Heart right ventricle (tissue), 16 donors: Measurements from ENCODE around the gene CLTA. TPM values are rescaled to one million over a fixed set of nuclear protein-coding genes. Genes with fewer than 3 reads are reported as not detected.

Experiments
- ATAC-seq, 8 donors: fragments of 200-7000 bp; cut with Tn5 transposase; one replicate each; pipeline ENCODE4 v1.9.1; 2020; ENCODE audit warnings: mild to moderate bottlenecking in 8 of 8, moderate library complexity in 8 of 8, moderate number of reproducible peaks in 1 of 8
- DNase-seq, 2 donors: peaks; one replicate each; pipeline ENCODE4 v3.0.0-alpha.2; 2020
- H3K27ac ChIP-seq, 10 donors: fragments of 200-600 bp; sonication (generic) in 2 of 10; one replicate each; pipeline versions ENCODE4 v1.5.0 to v1.8.0; 2020 to 2022; ENCODE audit warnings: mild to moderate bottlenecking in 3 of 10
- H3K27me3 ChIP-seq, 7 donors: fragments of 200-600 bp; one replicate each; pipeline ENCODE4 v1.8.0; 2021 to 2022; ENCODE audit warnings: mild to moderate bottlenecking in 2 of 7
- H3K36me3 ChIP-seq, 9 donors: fragments of 200-600 bp; sonication (generic) in 1 of 9; one replicate each; pipeline versions ENCODE4 v1.5.0 to v1.8.0; 2020 to 2022; ENCODE audit warnings: mild to moderate bottlenecking in 2 of 9
- H3K4me1 ChIP-seq, 9 donors: fragments of 200-600 bp; sonication (generic) in 1 of 9; one replicate each; pipeline versions ENCODE4 v1.5.0 to v1.8.0; 2020 to 2022; ENCODE audit warnings: mild to moderate bottlenecking in 4 of 9
- H3K4me3 ChIP-seq, 10 donors: fragments of 200-600 bp; sonication (generic) in 2 of 10; one replicate each; pipeline versions ENCODE4 v1.5.0 to v1.8.0; 2020 to 2022; ENCODE audit warnings: mild to moderate bottlenecking in 7 of 10, moderate library complexity in 2 of 10
- H3K9me3 ChIP-seq, 11 donors: fragments of 200-600 bp in 10 of 11; sonication (generic) in 2 of 11; one replicate each; pipeline versions ENCODE4 v1.5.0 to v1.8.0; 2013 to 2022; ENCODE audit warnings: mild to moderate bottlenecking in 2 of 11, control low read depth in 1 of 11, moderate library complexity in 1 of 11
- CTCF ChIP-seq, 9 donors: fragments of 200-600 bp; sonication (generic) in 2 of 9; IDR thresholded peaks; one replicate each; pipeline versions ENCODE4 v1.5.0 to v1.8.0; 2021 to 2022; ENCODE audit warnings: antibody characterized with exemption in 9 of 9, mild to moderate bottlenecking in 5 of 9, moderate library complexity in 1 of 9
- WGBS, 2 donors: extraction: QIAGEN DNeasy Blood & Tissue Kit; methylation state at CpG; one replicate each; pipeline ENCODE4 v1.1.7; 2013; ENCODE audit warnings: inconsistent platforms in 1 of 2; 5-methylcytosine and 5-hydroxymethylcytosine counted together
- intact Hi-C, 10 donors: fragments of 100-400 bp; cut with DNase I; formaldehyde crosslinking; loops; one replicate each; pipeline versions ENCODE4 v1.11.1 to v1.14.2; 2022
- polyA plus RNA-seq, 2 donors: library from polyadenylated mRNA; stranded (reverse); fragments of 200-250 nt; gene quantifications; one replicate each; pipeline ENCODE4 v1.2.3, GENCODE V29; 2013
- total RNA-seq, 10 donors: library from RNA; stranded (reverse); fragmentation: NEBNext Ultra II Directional in 3 of 10; extraction: Animal tissue kit (Norgen Biotek cat#: 25700) in 3 of 10; gene quantifications; one replicate each; pipeline versions ENCODE4 v1.2.1 to v1.2.4, GENCODE V29; 2021 to 2023
- donor health status: Arrhythmogenic right ventricular cardiomyopathy.
- donor health status: ischemic (EF 13 %, LVEDD 7.1; RV severe dilation, severe dysfunction).
- donor health status: healthy with polysubstance abuse.
- donor health status: DM: no; HTN: yes; CAD: no.
- donor health status: DM: no; HTN: no; CAD: no.
- donor health status: ischemic (EF 25% LVEDD 6.9; RV normal size, moderate dysfunction).
- donor health status: ischemic (EF 25% LVEDD 5.7; RV mildly dilated, moderate dysfunction).
- donor health status: healthy.
- donor health status: DM: yes; HTN: yes; CAD: no.
- donor health status: Ischemic cardiomyopathy.
- donor health status: ischemic (EF 35%, LVEDD 5.7; RV mildly dilated, moderate dysfunction).
- donor health status: nonischemic (EF 11% LVEDD 7.7; RV severe dilation, severe dysfunction).
- donor health status: DM: yes; HTN: yes; CAD: no.
- donor health status: PGD.
- donor health status: ischemic (EF 29% LVEDD 5.4; RV normal size, mild dysfunction).
- donor health status: nonischemic (EF 23%, LVEDD 6.1; RV moderate dilation, normal function).

CLTA gene
- total and polyA plus RNA-seq, 12 donors, result 34.3 to 138 (median 48.8) TPM

- H3K27ac ChIP-seq, result no peak overlapping the region
- intact Hi-C loops, result loop anchor here in 5 of 10 donors (5.0 to 10.0 kb wide), 4 partner anchors 63 to 368 kb away; partner anchors contain the start of gene GNE (in 1 of the 5)
- no peaks in the 10 kb centered on the region for H3K27me3 ChIP-seq
- no peaks in the 10 kb centered on the region for H3K9me3 ChIP-seq
- H3K36me3 ChIP-seq, result peaks cover 0 to 56% (median 13%) of the 10 kb centered on the region in 9 donors
- no peak overlapping the region for H3K4me3 ChIP-seq
- WGBS, 2 donors, result 45 to 54% methylated on average over 4 of the region's 4 CpGs
- no peak for DNase-seq
- TF ChIP-seq CTCF (IDR thresholded peaks at IDR 0.05), result no peak
- H3K4me1 ChIP-seq, result peaks cover 12 to 46% (median 38%) of the 10 kb centered on the region in 9 donors
- ATAC-seq, result no peak
Observed at GRCh38 chr9:36194326-36195000, 3.7 kb downstream of the CLTA start.

- H3K36me3 ChIP-seq, result peaks cover 0 to 100% (median 59%) of the 10 kb centered on the region in 9 donors
- TF ChIP-seq CTCF (IDR thresholded peaks at IDR 0.05), result peak in 6 of 9 donors; percentile 19 to 47 (median 36)
- intact Hi-C loops, result loop anchor here in 1 of 10 donors (10.0 kb wide), 1 partner anchor 50 kb away; the partner anchor contains the start of gene GNE
- peak overlapping the region in 5 of 10 donors; percentile 8 to 54 (median 32) for H3K27ac ChIP-seq
- no peaks in the 10 kb centered on the region for H3K9me3 ChIP-seq
- peaks cover 0 to 53% (median 43%) of the 10 kb centered on the region in 9 donors for H3K4me1 ChIP-seq
- no peak overlapping the region for H3K4me3 ChIP-seq
- ATAC-seq (peak; percentile 17 to 85 (median 72)), DNase-seq (no peak)
- H3K27me3 ChIP-seq, result no peaks in the 10 kb centered on the region
- 63 to 69% methylated on average over 11 of the region's 11 CpGs for WGBS, 2 donors
Observed at GRCh38 chr9:36204906-36205547, 14.3 kb downstream of the CLTA start.

GRCh38 chr9:36207016-36207415, 16.3 kb downstream of the CLTA start:
- peak overlapping the region in 8 of 10 donors; percentile 28 to 74 (median 54) for H3K27ac ChIP-seq
- no peak overlapping the region for H3K4me3 ChIP-seq
- DNase-seq, result no peak
- no peaks in the 10 kb centered on the region for H3K9me3 ChIP-seq
- no peak for TF ChIP-seq CTCF (IDR thresholded peaks at IDR 0.05)
- peak in 5 of 8 donors; percentile 16 to 51 (median 21) for ATAC-seq
- H3K36me3 ChIP-seq, result peaks cover 0 to 100% (median 41%) of the 10 kb centered on the region in 9 donors
- intact Hi-C loops, result loop anchor here in 1 of 10 donors (10.0 kb wide), 1 partner anchor 48 kb away; the partner anchor contains the start of gene GNE
- H3K27me3 ChIP-seq, result no peaks in the 10 kb centered on the region
- H3K4me1 ChIP-seq, result peaks cover 8 to 73% (median 62%) of the 10 kb centered on the region in 9 donors
- 52 to 58% methylated on average over 4 of the region's 4 CpGs for WGBS, 2 donors

GRCh38 chr9:36207546-36208012, 16.9 kb downstream of the CLTA start:
- Histone ChIP-seq H3K27me3 (no peaks in the 10 kb centered on the region), H3K27ac (peak overlapping the region in 9 of 10 donors; percentile 5 to 74 (median 50)), H3K36me3 (peaks cover 0 to 100% (median 35%) of the 10 kb centered on the region in 9 donors), H3K4me1 (peaks cover 8 to 79% (median 68%) of the 10 kb centered on the region in 9 donors), H3K9me3 (no peaks in the 10 kb centered on the region), H3K4me3 (no peak overlapping the region)
- DNase-seq, result no peak
- WGBS, 2 donors, result 47 to 62% methylated on average over 1 of the region's 1 CpG
- ATAC-seq, result no peak
- TF ChIP-seq CTCF (IDR thresholded peaks at IDR 0.05), result no peak
- intact Hi-C loops, result loop anchor here in 1 of 10 donors (10.0 kb wide), 1 partner anchor 47 kb away; the partner anchor contains the start of gene GNE
